HG03139 (cell line): ENCODE measurements around the gene ZBTB5.
A peak's percentile ranks its signal among the peaks of the same experiment; 100 is the strongest.
"Not testable (repeated sequence)": the region's sequence is repeated elsewhere in the genome, so short reads cannot be mapped to it uniquely, and the experiment has no call there.

Experiments
- ATAC-seq: cut with Tn5 transposase; IDR thresholded peaks from one replicate; pipeline ENCODE4 v1.9.1; 2021; ENCODE audit not compliant: unreplicated experiment

ZBTB5 gene

DNA sequence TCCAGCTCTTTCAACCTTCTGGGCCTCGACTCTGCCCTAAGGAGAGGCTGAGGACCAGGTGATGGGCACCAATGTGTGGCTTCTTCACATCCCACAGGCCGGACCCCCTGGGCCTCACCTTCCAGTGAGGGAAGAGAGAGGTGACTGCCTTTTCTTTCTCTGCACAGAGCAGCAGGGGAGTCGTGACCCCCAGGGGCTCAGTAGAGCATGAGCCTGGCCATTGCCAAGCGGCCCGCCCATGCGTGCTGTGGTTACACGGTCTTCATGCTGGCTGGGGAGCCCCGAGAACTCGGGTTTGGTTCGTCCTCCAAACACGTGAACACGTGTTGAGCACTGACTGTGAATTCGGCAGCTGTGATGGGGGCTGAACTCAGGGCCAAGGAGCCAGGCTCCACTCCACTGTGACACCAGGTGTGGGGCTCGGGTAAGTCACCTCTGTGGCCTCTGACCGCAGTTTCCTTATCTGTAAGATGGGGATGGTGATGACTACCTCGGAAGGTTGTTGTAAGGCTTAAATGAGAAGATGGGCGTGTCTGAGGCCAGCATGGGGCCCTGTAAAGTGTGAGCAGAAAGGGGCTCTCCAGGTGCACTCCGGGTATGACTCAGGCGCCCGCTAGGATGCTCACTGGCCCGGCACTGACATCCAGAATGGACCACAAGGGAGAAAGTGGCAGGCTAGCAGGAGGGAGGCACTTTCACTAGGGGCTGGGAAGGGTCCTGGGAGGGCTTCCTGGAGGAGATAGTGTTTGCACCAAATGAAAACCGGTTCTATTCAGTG is 56.1 kb downstream of the ZBTB5 start:
- peak; percentile 83 for ATAC-seq

DNA sequence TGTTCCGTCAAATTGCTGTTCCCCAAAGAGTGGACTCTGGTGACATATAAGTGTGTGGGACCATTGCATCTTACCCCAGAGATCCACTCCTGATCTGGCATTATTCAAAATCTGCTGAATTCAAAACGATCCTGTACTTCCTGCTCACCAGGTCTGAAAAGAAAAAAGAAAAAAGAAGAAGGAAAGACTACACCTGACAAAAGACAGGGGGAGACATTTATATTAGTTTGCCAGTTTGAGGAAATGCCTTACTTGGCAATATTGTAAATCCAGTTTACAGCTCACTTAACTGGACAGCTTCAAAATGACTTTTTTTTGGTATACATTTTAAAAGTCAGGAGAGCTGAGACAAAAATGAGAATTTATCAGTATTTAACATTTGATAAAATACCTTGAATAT is 57.8 kb downstream of the ZBTB5 start:
- ATAC-seq = no peak

DNA sequence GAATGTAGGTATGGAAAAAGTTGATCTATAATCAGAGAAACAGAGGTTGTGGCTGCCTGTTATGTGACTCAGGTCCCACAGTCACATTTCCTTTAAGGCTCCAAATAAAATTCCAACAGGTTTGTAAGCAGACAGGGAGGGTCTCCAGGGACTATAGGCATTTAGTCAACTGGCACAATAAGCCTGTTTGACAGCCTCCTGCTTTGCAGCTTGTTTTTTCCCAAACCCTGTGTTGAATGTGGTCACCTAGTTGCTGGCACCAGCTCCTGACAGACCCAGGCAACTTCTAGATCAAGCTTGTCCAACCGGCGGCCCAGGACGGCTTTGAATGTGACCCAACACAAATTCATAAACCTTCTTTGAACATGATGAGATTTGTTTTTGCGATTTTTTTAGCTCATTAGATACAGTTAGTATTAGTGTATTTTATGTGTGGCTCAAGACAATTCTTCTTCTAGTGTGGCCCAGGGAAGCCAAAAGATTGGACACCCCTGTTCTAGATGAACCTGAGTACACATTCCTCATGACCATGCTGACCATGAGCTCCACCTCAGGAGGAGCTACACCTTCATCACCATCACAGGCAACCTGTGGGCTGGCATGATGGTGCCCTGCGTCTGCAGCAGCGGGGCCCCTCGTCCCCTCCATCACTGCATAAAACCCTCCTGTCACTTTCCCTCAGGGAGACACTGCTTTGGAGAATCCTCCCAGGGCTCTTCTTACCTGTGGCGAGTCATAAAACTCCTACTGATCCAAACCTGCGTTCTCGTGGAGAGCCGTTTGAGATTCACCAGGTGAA is 58.4 kb downstream of the ZBTB5 start:
- ATAC-seq = no peak

DNA sequence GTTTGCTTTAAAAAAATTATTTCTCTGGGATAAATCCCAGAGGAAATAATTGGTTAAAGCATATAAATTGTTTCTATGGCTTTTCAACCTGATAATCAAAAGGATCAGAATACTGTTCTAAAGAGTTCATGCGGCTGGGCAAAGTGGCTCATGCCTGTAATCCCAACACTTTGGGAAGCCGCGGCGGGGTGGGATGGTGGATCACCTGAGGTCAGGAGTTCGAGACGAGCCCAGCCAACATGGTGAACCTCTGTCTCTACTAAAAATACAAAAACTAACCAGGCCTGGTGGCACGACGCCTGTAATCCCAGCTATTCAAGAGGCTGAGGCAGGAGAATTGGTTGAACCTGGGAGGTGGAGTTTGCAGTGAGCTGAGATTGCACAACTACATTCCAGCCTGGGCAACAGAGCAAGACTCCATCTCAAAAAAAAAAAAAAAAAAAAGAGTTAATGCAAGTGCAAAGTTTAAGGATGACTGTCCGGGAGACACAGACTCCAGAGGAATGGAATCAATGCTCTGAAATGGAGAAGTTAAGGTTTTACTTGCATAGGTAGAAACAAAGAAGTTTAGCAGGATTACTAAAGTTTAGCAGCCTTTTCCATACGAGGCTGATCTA is 59.4 kb downstream of the ZBTB5 start:
- no peak for ATAC-seq

DNA sequence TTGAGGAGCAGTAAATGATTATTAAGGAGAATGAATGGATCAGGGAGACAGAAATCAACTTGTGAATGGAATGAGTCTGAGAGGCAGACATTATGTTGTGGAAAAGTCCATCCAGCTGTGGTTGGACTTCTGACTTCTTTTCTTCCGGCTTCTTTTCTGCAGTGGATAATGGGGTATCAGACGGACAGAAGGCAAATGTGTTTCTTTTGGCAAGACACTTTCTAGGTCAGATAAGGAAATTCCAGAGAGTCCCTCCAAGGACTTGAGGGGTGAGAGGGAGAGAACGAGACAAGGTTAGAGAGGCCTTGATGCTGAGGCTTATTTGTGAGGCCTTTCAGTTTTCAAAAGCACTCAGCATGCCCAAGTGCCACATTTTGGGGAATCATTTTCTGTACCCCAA is 59.9 kb downstream of the ZBTB5 start:
- no peak for ATAC-seq

DNA sequence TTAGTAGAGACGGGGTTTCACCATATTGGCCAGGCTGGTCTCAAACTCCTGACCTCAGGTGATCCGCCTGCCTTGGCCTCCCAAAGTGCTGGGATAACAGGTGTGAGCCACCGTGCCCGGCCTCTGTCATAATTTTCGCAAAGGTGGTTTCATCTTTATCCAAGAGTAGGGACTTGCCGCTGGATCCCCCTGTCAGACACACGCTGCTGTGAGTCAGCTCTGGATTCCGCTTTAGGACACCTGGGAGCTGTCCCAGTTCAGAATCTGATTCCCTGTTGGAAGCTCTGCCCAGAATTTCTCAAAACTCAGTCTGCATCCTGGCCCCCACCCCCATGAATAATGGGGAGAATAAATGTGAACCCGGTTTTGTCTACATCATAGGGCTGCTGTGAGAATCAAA is 60.7 kb downstream of the ZBTB5 start:
- ATAC-seq = no peak

DNA sequence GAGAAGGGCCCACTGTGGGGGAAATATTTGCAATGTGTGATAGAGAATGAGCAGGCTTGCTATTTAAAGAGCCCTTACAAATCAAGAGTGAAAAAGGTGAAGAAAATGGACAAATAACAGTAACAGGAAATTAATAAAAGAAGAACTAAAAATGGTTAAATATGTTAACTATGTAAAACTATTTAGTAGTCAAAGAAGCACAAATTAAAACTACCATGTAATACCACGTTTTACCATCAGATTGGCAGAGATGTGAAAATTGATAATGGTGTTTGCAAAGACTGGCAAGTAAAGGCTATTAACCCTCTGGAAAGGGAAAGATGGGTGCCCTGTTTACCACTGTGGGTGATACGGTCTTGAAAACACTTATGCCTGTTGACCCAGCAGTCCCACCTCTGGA is 65.9 kb downstream of the ZBTB5 start:
- ATAC-seq = no peak

DNA sequence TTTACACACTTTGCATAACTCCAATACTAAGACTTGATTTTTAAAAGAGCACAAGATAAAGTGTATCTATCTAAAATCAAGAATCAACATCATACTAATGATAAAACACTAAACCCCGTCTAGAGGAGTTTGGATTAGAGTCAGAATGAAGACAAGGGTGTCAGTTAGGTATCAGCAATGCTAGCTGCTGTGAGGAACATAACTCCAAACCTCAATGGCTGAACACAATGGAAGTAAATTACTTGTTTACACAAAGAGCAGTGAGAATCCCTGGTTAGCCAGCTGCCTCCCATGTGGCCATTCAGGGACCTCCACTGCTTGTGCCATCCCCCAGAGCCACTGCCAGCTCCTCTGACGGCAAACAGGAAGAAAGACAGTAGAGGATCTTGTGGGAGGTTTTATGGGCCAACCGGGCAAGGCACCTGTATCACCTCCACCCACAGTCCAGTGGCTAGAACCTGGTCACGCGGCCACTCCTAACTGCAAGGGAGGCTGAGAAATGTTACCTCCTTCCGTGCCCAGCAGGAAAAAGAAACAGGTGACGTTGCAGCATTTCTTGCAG is 66.7 kb downstream of the ZBTB5 start:
- ATAC-seq = no peak

DNA sequence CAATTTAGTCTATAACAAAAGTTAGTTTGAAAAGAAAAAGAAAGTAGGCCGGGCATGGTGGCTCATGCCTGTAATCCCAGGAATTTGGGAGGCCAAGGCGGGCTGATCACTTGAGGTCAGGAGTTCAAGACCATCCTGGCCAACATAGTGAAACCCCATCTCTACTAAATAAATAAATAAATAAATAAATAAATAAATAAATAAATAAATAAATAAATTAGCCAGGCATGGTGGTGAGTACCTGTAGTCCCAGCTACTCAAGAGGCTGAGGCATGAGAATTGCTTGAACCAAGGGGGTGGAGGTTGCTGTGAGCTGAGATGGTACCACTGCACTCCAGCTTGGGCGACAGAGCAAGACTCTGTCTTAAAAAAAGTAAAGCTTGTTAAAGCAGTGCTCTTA is 67.3 kb downstream of the ZBTB5 start:
- ATAC-seq = not testable (repeated sequence)

DNA sequence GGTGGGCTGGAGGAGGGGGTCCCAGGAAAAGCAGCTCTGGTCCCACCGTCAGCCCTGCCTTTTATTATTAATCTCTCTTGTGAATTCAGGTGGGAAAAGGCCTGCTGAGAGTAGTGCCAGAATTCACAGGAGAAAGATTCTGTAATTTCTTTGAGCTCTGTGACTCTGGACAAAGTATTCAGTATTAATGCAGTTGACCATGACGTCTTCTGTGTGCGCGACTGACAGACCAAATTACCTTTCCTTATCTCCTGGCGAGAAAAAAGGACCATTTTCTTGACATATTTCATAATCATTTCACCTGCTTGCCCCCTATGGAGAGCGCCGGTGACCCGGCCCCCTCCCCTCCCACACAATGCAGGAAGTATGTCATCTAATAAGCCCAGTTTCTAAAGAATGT is 69.6 kb downstream of the ZBTB5 start:
- ATAC-seq = no peak

DNA sequence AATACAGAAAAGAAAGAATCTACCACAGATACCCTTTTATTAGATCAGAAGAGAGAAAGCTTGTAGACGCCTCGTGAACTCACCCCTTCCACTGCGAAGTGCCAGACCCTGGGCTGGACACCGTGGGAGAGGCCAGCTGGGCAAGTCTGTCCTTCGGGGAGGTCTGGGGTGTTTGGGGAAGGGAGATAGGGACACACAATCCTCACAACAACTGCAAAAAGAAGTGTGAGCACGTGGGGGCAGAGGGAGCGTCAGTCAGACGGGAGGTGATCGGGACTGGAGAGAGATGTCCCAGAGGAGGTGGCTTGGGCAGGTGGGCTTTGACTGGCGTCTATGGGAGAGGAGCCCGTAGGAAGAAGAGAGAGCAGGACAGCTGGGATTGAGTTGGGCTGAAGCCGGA is 70.0 kb downstream of the ZBTB5 start:
- ATAC-seq = no peak

DNA sequence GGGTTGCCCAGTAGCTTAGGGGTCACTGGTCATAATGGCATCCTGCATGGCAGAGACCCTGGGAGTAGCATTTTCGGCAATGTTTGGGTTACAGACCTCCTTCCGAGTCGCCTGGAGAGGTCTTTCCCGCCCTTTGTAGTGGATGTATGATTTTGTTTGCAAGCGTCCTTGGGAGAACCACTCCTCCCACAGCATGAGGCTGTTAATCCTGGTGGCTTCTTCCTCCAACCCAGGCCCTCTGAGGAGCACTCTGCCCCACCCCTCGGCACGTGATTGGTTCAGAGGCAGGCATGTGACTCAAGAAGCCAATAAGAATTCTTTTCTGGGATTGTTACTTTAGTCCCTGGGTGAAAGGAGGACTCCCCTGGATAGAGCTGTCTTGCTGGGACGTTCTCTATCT is 73.0 kb downstream of the ZBTB5 start:
- no peak for ATAC-seq

DNA sequence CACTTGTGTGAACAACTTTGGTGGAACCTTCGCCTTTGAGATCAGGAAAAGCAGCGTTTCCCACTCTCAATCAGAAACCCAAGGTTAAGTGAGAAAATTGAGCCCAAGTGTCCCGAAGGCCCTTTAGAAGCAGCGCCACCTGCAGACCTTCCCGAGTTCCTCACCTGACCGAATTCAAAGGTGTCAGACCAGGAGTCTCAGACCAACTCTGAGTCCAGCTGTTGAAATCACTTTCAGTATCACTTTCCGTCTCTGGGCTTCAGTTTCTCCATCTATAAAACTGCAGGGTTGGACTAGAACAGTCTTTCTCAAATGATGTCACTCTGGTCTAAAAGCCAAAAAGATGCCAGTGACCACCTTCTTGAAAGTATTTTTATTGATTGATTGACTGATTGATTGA is 74.5 kb downstream of the ZBTB5 start:
- peak; percentile 81 for ATAC-seq
